ENCODE measurements around the gene BLOC1S5.

BLOC1S5 gene

DNA sequence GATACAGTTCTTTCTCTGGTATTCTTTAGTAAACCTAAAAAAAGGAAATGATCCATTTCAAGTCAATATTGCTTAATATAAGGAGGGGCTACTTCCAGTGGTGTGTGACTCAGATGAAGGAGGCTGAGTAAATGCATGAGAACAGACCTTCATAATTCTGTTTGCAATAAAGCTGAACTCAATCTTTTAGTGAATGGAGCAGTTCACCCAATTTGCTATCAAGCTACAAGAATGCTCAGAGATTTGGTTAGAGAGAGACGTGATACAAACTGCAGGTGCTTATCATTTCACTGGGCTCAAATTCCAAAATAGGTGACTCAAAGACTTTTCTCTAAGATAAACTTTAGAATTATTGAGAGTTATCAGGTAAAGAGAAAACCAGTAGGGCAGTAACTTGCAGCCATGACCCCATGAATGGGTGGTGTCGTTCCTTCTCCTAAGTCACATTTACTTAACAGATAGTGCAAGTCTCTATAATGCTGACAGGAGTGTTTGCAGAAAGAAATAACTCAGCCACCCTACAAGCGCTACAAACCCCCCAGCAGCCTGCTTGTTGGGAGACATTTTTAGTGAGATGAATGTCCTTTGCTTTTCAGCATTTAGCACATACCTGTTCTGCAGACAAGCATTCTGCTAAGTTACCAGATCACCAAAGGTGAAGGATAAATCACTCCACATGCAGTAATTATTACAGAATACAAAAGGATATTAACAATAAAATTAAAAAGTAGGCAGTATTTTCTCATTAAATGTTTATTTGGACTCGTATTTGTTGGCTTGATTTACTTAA lies 16.4 kb upstream of the BLOC1S5 start:
- Histone ChIP-seq H3K4me1 (ENCODE audit: insufficient read depth, insufficient read length) (no peaks in the 10 kb centered on the region), H3K9ac (ENCODE audit: insufficient read length, low read depth) (no peak overlapping the region), H3K27me3 (ENCODE audit: insufficient read depth, insufficient read length) (no peaks in the 10 kb centered on the region), H3K9me3 (ENCODE audit: insufficient read depth, low read length) (no peaks in the 10 kb centered on the region), H3K36me3 (ENCODE audit: insufficient read depth, insufficient read length, low read length) (peaks cover 23% of the 10 kb centered on the region), H3K4me3 (ENCODE audit: insufficient read length, low read depth) (no peak overlapping the region)
- no peak for DNase-seq (ENCODE audit: low read depth, low spot score)
- TF ChIP-seq ZNF274 (IDR thresholded peaks at IDR 0.05; ENCODE audit: low read depth, low read length): no peak
- TF ChIP-seq SUZ12 (IDR thresholded peaks at IDR 0.05; ENCODE audit: extremely low read depth, insufficient read depth, insufficient read length): no peak
- TF ChIP-seq YY1 (IDR thresholded peaks at IDR 0.05; ENCODE audit: insufficient read depth, insufficient read length): no peak

DNA sequence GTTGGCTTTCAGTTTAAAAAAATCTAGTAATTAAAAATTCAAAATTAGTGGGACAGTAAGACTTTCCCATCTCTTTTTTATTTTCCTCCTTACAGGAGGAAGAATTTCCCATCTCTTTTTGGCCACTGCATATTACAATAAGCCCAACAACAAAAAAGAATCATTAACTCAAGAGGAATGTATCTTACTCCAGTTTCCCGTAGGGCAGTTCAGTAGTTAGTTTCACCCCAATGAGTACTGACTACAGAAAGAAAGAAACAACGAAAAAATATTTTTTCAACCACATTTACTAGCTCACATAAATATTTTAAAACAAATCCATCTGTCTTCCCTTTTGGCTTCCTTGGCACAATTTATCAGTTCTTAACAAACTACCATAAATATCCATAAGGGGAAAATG lies 14.9 kb upstream of the BLOC1S5 start:
- Histone ChIP-seq H3K36me3 (ENCODE audit: insufficient read depth, insufficient read length, low read length) (peaks cover 23% of the 10 kb centered on the region), H3K9ac (ENCODE audit: insufficient read length, low read depth) (no peak overlapping the region), H3K4me1 (ENCODE audit: insufficient read depth, insufficient read length) (no peaks in the 10 kb centered on the region), H3K9me3 (ENCODE audit: insufficient read depth, low read length) (no peaks in the 10 kb centered on the region), H3K4me3 (ENCODE audit: insufficient read length, low read depth) (no peak overlapping the region), H3K27me3 (ENCODE audit: insufficient read depth, insufficient read length) (no peaks in the 10 kb centered on the region)
- DNase-seq (ENCODE audit: low read depth, low spot score): no peak
- TF ChIP-seq ZNF274 (IDR thresholded peaks at IDR 0.05; ENCODE audit: low read depth, low read length) (no peak), SUZ12 (IDR thresholded peaks at IDR 0.05; ENCODE audit: extremely low read depth, insufficient read depth, insufficient read length) (no peak), YY1 (IDR thresholded peaks at IDR 0.05; ENCODE audit: insufficient read depth, insufficient read length) (no peak)

GRCh38 chr6:8077991-8078390 lies 13.8 kb upstream of the BLOC1S5 start:
- no peak overlapping the region for H3K9ac ChIP-seq (ENCODE audit: insufficient read length, low read depth)
- no peaks in the 10 kb centered on the region for H3K27me3 ChIP-seq (ENCODE audit: insufficient read depth, insufficient read length)
- no peak overlapping the region for H3K4me3 ChIP-seq (ENCODE audit: insufficient read length, low read depth)
- TF ChIP-seq YY1 (IDR thresholded peaks at IDR 0.05; ENCODE audit: insufficient read depth, insufficient read length): no peak
- H3K4me1 ChIP-seq (ENCODE audit: insufficient read depth, insufficient read length): no peaks in the 10 kb centered on the region
- no peaks in the 10 kb centered on the region for H3K9me3 ChIP-seq (ENCODE audit: insufficient read depth, low read length)
- no peak for DNase-seq (ENCODE audit: low read depth, low spot score)
- H3K36me3 ChIP-seq (ENCODE audit: insufficient read depth, insufficient read length, low read length): peaks cover 16% of the 10 kb centered on the region

DNA sequence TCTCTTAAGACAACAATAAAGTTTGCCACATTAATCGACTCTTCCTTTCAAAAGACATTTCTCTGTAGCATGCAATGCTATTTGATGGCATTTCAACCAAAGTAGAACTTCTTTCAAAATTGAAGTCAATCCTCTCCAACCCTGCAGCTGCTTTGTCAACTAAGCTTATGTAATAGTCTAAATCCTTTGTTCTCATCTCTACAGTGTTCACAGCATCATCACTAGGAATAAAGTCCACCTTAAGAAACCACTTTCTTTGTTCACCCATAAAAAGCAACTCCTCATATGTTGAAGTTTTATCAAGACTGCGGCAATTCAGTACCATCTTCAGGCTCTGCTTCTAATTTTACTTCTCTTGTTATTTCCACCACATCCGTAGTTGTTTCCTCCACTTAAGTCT lies 11.5 kb upstream of the BLOC1S5 start:
- Histone ChIP-seq H3K9me3 (ENCODE audit: insufficient read depth, low read length) (no peaks in the 10 kb centered on the region), H3K9ac (ENCODE audit: insufficient read length, low read depth) (no peak overlapping the region), H3K27me3 (ENCODE audit: insufficient read depth, insufficient read length) (no peaks in the 10 kb centered on the region), H3K4me1 (ENCODE audit: insufficient read depth, insufficient read length) (no peaks in the 10 kb centered on the region), H3K4me3 (ENCODE audit: insufficient read length, low read depth) (no peak overlapping the region), H3K36me3 (ENCODE audit: insufficient read depth, insufficient read length, low read length) (peaks cover 11% of the 10 kb centered on the region)
- DNase-seq (ENCODE audit: low read depth, low spot score): no peak
- TF ChIP-seq YY1 (IDR thresholded peaks at IDR 0.05; ENCODE audit: insufficient read depth, insufficient read length) (no peak), ZNF274 (IDR thresholded peaks at IDR 0.05; ENCODE audit: low read depth, low read length) (no peak), SUZ12 (IDR thresholded peaks at IDR 0.05; ENCODE audit: extremely low read depth, insufficient read depth, insufficient read length) (no peak)

- H3K4me1 ChIP-seq (ENCODE audit: insufficient read depth, insufficient read length): no peaks in the 10 kb centered on the region
- no peaks in the 10 kb centered on the region for H3K9me3 ChIP-seq (ENCODE audit: insufficient read depth, low read length)
- no peak overlapping the region for H3K4me3 ChIP-seq (ENCODE audit: insufficient read length, low read depth)
- H3K9ac ChIP-seq (ENCODE audit: insufficient read length, low read depth): no peak overlapping the region
- no peaks in the 10 kb centered on the region for H3K27me3 ChIP-seq (ENCODE audit: insufficient read depth, insufficient read length)
- DNase-seq (ENCODE audit: low read depth, low spot score): no peak
- H3K36me3 ChIP-seq (ENCODE audit: insufficient read depth, insufficient read length, low read length): peaks cover 7% of the 10 kb centered on the region
- TF ChIP-seq ZNF274 (IDR thresholded peaks at IDR 0.05; ENCODE audit: low read depth, low read length) (no peak), YY1 (IDR thresholded peaks at IDR 0.05; ENCODE audit: insufficient read depth, insufficient read length) (no peak), SUZ12 (IDR thresholded peaks at IDR 0.05; ENCODE audit: extremely low read depth, insufficient read depth, insufficient read length) (no peak)
Measured at GRCh38 chr6:8075185-8075584, 11.0 kb upstream of the BLOC1S5 start.

DNA sequence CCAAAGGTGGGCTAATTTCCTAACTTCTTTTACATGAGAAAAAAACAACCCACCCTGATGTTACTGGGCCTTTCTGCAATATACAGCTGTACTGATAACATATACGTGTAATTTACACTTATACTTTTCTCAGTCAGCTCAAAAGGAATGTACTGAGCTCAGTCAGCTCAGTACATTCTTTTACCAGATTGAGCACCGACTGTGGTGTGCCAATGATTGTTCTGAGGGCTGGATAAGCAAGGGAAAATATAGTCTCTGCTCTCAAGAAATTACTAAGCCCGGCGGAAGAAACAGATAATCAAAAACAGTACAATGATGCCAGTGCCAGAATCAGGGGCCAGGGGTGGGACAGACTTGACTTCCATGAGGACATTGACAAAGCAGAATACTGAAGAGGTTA lies 10.0 kb upstream of the BLOC1S5 start:
- H3K36me3 ChIP-seq (ENCODE audit: insufficient read depth, insufficient read length, low read length): peaks cover 7% of the 10 kb centered on the region

GRCh38 chr6:8073758-8074157 lies 9.6 kb upstream of the BLOC1S5 start:
- no peak for TF ChIP-seq ZNF274 (IDR thresholded peaks at IDR 0.05; ENCODE audit: low read depth, low read length)
- no peak for TF ChIP-seq YY1 (IDR thresholded peaks at IDR 0.05; ENCODE audit: insufficient read depth, insufficient read length)
- TF ChIP-seq SUZ12 (IDR thresholded peaks at IDR 0.05; ENCODE audit: extremely low read depth, insufficient read depth, insufficient read length): no peak
- Histone ChIP-seq H3K9me3 (ENCODE audit: insufficient read depth, low read length) (no peaks in the 10 kb centered on the region), H3K4me1 (ENCODE audit: insufficient read depth, insufficient read length) (no peaks in the 10 kb centered on the region), H3K27me3 (ENCODE audit: insufficient read depth, insufficient read length) (no peaks in the 10 kb centered on the region), H3K4me3 (ENCODE audit: insufficient read length, low read depth) (no peak overlapping the region), H3K36me3 (ENCODE audit: insufficient read depth, insufficient read length, low read length) (peaks cover 7% of the 10 kb centered on the region), H3K9ac (ENCODE audit: insufficient read length, low read depth) (no peak overlapping the region)
- DNase-seq (ENCODE audit: low read depth, low spot score): no peak

More for the DNA sequence above, 10.0 kb upstream of the BLOC1S5 start:
- no peak for DNase-seq (ENCODE audit: low read depth, low spot score)
- no peaks in the 10 kb centered on the region for H3K27me3 ChIP-seq (ENCODE audit: insufficient read depth, insufficient read length)
- TF ChIP-seq ZNF274 (IDR thresholded peaks at IDR 0.05; ENCODE audit: low read depth, low read length): no peak
- no peak for TF ChIP-seq YY1 (IDR thresholded peaks at IDR 0.05; ENCODE audit: insufficient read depth, insufficient read length)
- TF ChIP-seq SUZ12 (IDR thresholded peaks at IDR 0.05; ENCODE audit: extremely low read depth, insufficient read depth, insufficient read length): no peak
- no peaks in the 10 kb centered on the region for H3K9me3 ChIP-seq (ENCODE audit: insufficient read depth, low read length)
- H3K4me3 ChIP-seq (ENCODE audit: insufficient read length, low read depth): no peak overlapping the region
- no peak overlapping the region for H3K9ac ChIP-seq (ENCODE audit: insufficient read length, low read depth)
- no peaks in the 10 kb centered on the region for H3K4me1 ChIP-seq (ENCODE audit: insufficient read depth, insufficient read length)

All from NT2/D1 (cell line).